GM10266 (cell line): ENCODE measurements around the gene CDR2.

Experiments used
- DNase-seq: peaks from one replicate; pipeline ENCODE4 v3.0.0; 2012; ENCODE audit errors: extremely low spot score
- CTCF ChIP-seq: IDR thresholded peaks from 2 replicates; pipeline ENCODE4 v1.5.1; 2012; ENCODE audit warnings: mild to moderate bottlenecking, low read depth; ENCODE audit not compliant: control insufficient read depth, insufficient read depth; ENCODE audit errors: missing control alignments

CDR2 gene

DNA sequence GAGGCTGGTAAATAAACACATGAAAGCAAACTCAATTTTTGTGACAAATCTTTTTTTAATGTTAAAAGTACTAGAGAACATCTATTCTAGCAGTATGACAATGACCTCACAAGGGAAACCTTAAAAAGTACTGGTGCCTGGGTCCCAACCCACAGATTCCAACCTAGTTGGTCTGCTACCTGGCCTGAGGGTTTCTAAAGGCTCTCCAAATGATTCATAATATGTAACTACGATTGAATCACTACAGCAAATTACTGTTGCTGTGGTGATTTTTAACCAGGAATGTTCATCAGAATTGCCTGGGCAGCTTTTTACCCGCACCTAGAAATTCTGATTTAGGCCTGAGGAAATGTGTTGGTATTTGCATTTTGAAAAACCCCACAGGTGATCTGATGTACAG is 26.1 kb downstream of the CDR2 start:
- TF ChIP-seq CTCF: no peak
- no peak for DNase-seq

- no peak for DNase-seq
These were observed 27.2 kb downstream of the CDR2 start for GRCh38 chr16:22347100-22347820.

GRCh38 chr16:22346483-22346882 is 27.9 kb downstream of the CDR2 start:
- DNase-seq: no peak
- no peak for TF ChIP-seq CTCF

More at GRCh38 chr16:22347100-22347820, 27.2 kb downstream of the CDR2 start:
- no peak for TF ChIP-seq CTCF

DNA sequence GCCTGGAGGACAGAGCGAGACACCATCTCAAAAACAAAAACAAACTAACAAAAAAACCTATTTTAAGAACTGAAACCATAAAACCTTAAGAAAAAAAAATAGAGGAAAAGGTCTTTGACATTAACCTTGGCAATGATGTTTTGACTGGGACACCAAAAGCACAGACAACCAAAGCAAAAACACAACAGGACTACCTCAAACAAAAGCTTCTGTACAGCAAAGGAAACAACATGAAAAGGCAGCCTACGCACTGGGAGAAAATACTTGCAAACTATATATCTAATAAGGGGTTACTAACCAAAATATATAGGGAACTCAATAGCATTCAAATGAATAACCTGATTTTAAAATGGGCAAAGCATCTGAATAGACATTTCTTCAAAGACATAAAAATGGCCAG is 32.3 kb downstream of the CDR2 start:
- no peak for DNase-seq
- TF ChIP-seq CTCF: no peak

GRCh38 chr16:22340945-22341344 is 33.5 kb downstream of the CDR2 start:
- TF ChIP-seq CTCF: no peak
- DNase-seq: no peak

DNA sequence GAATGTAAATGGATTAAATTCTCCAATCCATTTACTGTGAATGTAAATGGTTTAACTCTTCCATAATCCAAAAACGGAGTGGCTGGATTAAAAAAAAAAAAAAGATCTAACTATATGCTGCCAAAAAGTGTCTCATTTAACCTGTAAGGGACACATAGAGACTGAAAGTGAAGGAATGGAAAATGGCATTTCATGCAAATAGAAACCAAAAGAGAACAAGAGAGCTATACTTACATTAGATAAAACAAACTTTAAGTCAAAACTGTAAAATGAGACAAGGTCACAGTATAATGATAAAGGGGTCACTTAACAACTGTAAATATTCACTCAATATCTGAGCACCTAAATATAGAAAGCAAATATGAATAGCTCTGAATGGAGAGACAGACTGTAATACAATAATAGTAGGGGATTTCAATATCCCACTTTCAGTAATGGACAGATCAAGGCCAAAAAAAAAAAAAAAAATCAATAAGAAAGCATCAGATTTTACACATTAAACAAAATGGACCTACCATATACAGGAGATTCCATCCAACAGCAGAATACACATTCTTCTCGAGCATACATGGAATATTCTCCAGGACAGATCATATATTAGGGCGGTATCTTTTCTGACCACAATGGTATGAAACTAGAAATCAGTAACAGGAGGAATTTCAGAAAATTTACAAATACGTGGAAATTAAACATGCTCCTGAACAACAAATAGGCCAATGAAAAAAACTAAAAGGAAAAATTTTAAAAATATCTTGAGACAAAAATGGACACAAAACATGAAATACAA is 36.4 kb downstream of the CDR2 start:
- TF ChIP-seq CTCF: no peak
- no peak for DNase-seq

- no peak for DNase-seq
- TF ChIP-seq CTCF: no peak
These were observed 37.4 kb downstream of the CDR2 start for GRCh38 chr16:22337045-22337444.
